HepG2 (cell line): ENCODE measurements around the gene C22orf31.

ENCODE experiments used
- MAX ChIP-seq: IDR thresholded peaks from 2 replicates; pipeline ENCODE4 v1.6.1; 2012; ENCODE audit warnings: inconsistent platforms
- ZNF446 ChIP-seq: sonication (generic); formaldehyde crosslinking; IDR thresholded peaks from 2 replicates; pipeline ENCODE4 v1.5.0; 2020; ENCODE audit warnings: mild to moderate bottlenecking, missing genetic modification reagents

- no peak for TF ChIP-seq ZNF446
- TF ChIP-seq MAX, result peak; percentile 2; the same call in 1 of the 2 replicates
These were observed 11.5 kb upstream of the C22orf31 start, which contains the start of gene KREMEN1 for GRCh38 chr22:29072979-29073617.
